ENCODE data around the gene ENPP6. TPM values are rescaled to one million over a fixed set of nuclear protein-coding genes. Genes with fewer than 3 reads are reported as not detected.

Gene ENPP6
- total and polyA plus RNA-seq, 2 of the 13 experiments (the other 11 are each of a cell fraction or from before 2014, with no cell fraction given), result not detected

GRCh38 chr4:184235526-184235925, 17.9 kb upstream of the ENPP6 start:
- Histone ChIP-seq H3K9ac (ENCODE audit: insufficient read depth, low read depth, low read length) (no peak overlapping the region), H3K4me3 (replicated peaks in 1 of 3; ENCODE audit: insufficient read depth in 1 of 3, low read depth in 2 of 3, low read length in 3 of 3) (no peak overlapping the region), H4K20me1 (ENCODE audit: insufficient read depth, low read length) (no peaks in the 10 kb centered on the region), H3K9me3 (ENCODE audit: low read length) (no peaks in the 10 kb centered on the region), H2AFZ (ENCODE audit: low read length) (no peak overlapping the region), H3K4me1 (ENCODE audit: insufficient read depth, low read length) (peaks cover 22% of the 10 kb centered on the region), H3K27ac (ENCODE audit: extremely low read length, insufficient read depth, low read length) (no peak overlapping the region), H3K4me2 (ENCODE audit: low read depth, low read length) (no peak overlapping the region), H3K36me3 (replicated peaks in 1 of 2; ENCODE audit: control insufficient read depth in 1 of 2, insufficient read depth in 2 of 2, low read length in 2 of 2) (no peaks in the 10 kb centered on the region), H3K27me3 (ENCODE audit: control insufficient read depth in 1 of 2, insufficient read depth in 2 of 2, low read length in 2 of 2) (no peaks in the 10 kb centered on the region), H3K79me2 (ENCODE audit: insufficient read depth, low read length) (no peaks in the 10 kb centered on the region)
- CTCF ChIA-PET (ENCODE audit: low intra/inter-chr PET ratio, low total read pairs), result no interaction called here
- POLR2A ChIA-PET, result no interaction called here
- BruUV-seq (replicated peaks), result no TSS peak
- DNase-seq (ENCODE audit: low spot score), result no peak
- intact Hi-C loops (cut with micrococcal nuclease; ENCODE audit: unreplicated experiment) (no loop called here), in situ Hi-C loops (cut with HindIII; ENCODE audit: extremely low pct_ligation_motif_present, low pct_unique_long_range_greater_than_20kb) (no loop called here)
- TF ChIP-seq ZNF253 (CRISPR knock-in tag; IDR thresholded peaks at IDR 0.05; ENCODE audit: borderline replicate concordance), result no peak
- no peak for ATAC-seq
- 13% methylated on average over 3 of the region's 3 CpGs for whole genome bisulfite sequencing (ENCODE audit: low lambda C conversion rate)
- FAIRE-seq, result no peak

DNA sequence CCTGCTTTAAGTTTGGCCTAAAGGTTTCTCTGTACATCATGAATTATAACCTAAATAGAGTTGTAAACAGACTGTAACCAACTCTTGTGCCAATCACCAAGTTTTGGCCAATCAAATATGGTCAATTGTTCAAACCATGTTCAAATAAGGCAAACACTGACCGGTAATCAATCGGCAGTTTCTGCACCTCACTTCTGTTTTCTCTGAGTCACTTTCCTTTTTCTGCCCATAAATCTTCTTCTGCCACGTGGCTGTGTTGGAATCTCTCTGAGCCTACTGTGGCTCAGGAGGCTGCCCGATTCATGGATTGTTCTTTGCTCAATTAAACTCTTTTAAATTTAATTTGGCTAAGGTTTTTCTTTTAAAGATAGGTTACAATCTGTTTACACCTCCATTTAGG, 16.5 kb upstream of the ENPP6 start:
- BruUV-seq (replicated peaks), result no TSS peak
- Histone ChIP-seq H4K20me1 (ENCODE audit: insufficient read depth, low read length) (no peaks in the 10 kb centered on the region), H3K27ac (ENCODE audit: extremely low read length, insufficient read depth, low read length) (no peak overlapping the region), H3K27me3 (ENCODE audit: control insufficient read depth in 1 of 2, insufficient read depth in 2 of 2, low read length in 2 of 2) (no peaks in the 10 kb centered on the region), H3K4me1 (ENCODE audit: insufficient read depth, low read length) (peaks cover 31% of the 10 kb centered on the region), H3K4me2 (ENCODE audit: low read depth, low read length) (no peak overlapping the region), H3K4me3 (replicated peaks in 1 of 3; ENCODE audit: insufficient read depth in 1 of 3, low read depth in 2 of 3, low read length in 3 of 3) (no peak overlapping the region), H3K9ac (ENCODE audit: insufficient read depth, low read depth, low read length) (no peak overlapping the region), H3K79me2 (ENCODE audit: insufficient read depth, low read length) (no peaks in the 10 kb centered on the region), H2AFZ (ENCODE audit: low read length) (no peak overlapping the region), H3K9me3 (ENCODE audit: low read length) (no peaks in the 10 kb centered on the region), H3K36me3 (replicated peaks in 1 of 2; ENCODE audit: control insufficient read depth in 1 of 2, insufficient read depth in 2 of 2, low read length in 2 of 2) (no peaks in the 10 kb centered on the region)
- ChIA-PET CTCF (ENCODE audit: low intra/inter-chr PET ratio, low total read pairs) (no interaction called here), POLR2A (no interaction called here)
- DNase-seq (ENCODE audit: low spot score), result no peak
- no peak for TF ChIP-seq DMAP1 (CRISPR knock-in tag; IDR thresholded peaks at IDR 0.05)
- no peak for TF ChIP-seq MXD4 (CRISPR knock-in tag; IDR thresholded peaks at IDR 0.05)
- TF ChIP-seq RFX1 (IDR thresholded peaks at IDR 0.05), result no peak
- TF ChIP-seq MAFK (conservative IDR thresholded peaks at IDR 0.05 in 1 of 2, IDR thresholded peaks at IDR 0.05 in 1 of 2; ENCODE audit: low read length in 2 of 2), result no peak
- TF ChIP-seq, protein P1, sequence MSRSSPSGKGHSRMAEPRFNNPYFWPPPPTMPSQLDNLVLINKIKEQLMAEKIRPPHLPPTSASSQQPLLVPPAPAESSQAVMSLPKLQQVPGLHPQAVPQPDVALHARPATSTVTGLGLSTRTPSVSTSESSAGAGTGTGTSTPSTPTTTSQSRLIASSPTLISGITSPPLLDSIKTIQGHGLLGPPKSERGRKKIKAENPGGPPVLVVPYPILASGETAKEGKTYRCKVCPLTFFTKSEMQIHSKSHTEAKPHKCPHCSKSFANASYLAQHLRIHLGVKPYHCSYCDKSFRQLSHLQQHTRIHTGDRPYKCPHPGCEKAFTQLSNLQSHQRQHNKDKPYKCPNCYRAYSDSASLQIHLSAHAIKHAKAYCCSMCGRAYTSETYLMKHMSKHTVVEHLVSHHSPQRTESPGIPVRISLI (CRISPR knock-in tag; IDR thresholded peaks at IDR 0.05; ENCODE audit: borderline replicate concordance), result no peak
- TF ChIP-seq MBNL3 (CRISPR knock-in tag; conservative IDR thresholded peaks at IDR 0.05), result no peak
- TF ChIP-seq TBX3 (IDR thresholded peaks at IDR 0.05; ENCODE audit: borderline replicate concordance), result no peak
- no peak for TF ChIP-seq TCF7 (IDR thresholded peaks at IDR 0.05; ENCODE audit: low read depth)
- no peak for TF ChIP-seq CHD2 (IDR thresholded peaks at IDR 0.05; ENCODE audit: low read depth, low read length)
- TF ChIP-seq, protein P2, sequence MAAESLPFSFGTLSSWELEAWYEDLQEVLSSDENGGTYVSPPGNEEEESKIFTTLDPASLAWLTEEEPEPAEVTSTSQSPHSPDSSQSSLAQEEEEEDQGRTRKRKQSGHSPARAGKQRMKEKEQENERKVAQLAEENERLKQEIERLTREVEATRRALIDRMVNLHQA (CRISPR knock-in tag; IDR thresholded peaks at IDR 0.05), result no peak
- TF ChIP-seq, protein P3, sequence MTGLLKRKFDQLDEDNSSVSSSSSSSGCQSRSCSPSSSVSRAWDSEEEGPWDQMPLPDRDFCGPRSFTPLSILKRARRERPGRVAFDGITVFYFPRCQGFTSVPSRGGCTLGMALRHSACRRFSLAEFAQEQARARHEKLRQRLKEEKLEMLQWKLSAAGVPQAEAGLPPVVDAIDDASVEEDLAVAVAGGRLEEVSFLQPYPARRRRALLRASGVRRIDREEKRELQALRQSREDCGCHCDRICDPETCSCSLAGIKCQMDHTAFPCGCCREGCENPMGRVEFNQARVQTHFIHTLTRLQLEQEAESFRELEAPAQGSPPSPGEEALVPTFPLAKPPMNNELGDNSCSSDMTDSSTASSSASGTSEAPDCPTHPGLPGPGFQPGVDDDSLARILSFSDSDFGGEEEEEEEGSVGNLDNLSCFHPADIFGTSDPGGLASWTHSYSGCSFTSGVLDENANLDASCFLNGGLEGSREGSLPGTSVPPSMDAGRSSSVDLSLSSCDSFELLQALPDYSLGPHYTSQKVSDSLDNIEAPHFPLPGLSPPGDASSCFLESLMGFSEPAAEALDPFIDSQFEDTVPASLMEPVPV (CRISPR knock-in tag; IDR thresholded peaks at IDR 0.05), result no peak
- no peak for TF ChIP-seq ZNF775 (CRISPR knock-in tag; IDR thresholded peaks at IDR 0.05; ENCODE audit: borderline replicate concordance)
- no peak for TF ChIP-seq KAT8 (CRISPR knock-in tag; IDR thresholded peaks at IDR 0.05)
- in situ Hi-C loops (cut with HindIII; ENCODE audit: extremely low pct_ligation_motif_present, low pct_unique_long_range_greater_than_20kb), result no loop called here
- WGBS (ENCODE audit: low lambda C conversion rate), result 37% methylated on average over 4 of the region's 4 CpGs
- no peak for ATAC-seq
- intact Hi-C loops (cut with micrococcal nuclease; ENCODE audit: unreplicated experiment), result no loop called here
- FAIRE-seq, result no peak

Data from HepG2 (cell line).